ENCODE data around the gene SCNN1G. TPM values are rescaled to one million over a fixed set of nuclear protein-coding genes. Genes with fewer than 3 reads are reported as not detected.

SCNN1G gene
- total RNA-seq, 4 donors from 2014 or later, result under 0.01 to 0.62 (median 0.40) TPM; not detected in 1

- TF ChIP-seq POLR2A (IDR thresholded peaks at IDR 0.05) (no peak), CTCF (IDR thresholded peaks at IDR 0.05) (no peak)
- Histone ChIP-seq H3K36me3 (no peaks in the 10 kb centered on the region), H3K4me1 (no peaks in the 10 kb centered on the region), H3K27me3 (no peaks in the 10 kb centered on the region), H3K27ac (no peak overlapping the region), H3K9me3 (no peaks in the 10 kb centered on the region), H3K4me3 (no peak overlapping the region)
- DNase-seq, result no peak
- intact Hi-C loops (cut with DNase I; ENCODE audit: low total_unique reads), result no loop called here
Observed at GRCh38 chr16:23216658-23217246, 34.2 kb downstream of the SCNN1G start.

GRCh38 chr16:23217646-23218045, 35.1 kb downstream of the SCNN1G start:
- Histone ChIP-seq H3K4me3 (no peak overlapping the region), H3K4me1 (no peaks in the 10 kb centered on the region), H3K9me3 (no peaks in the 10 kb centered on the region), H3K27me3 (no peaks in the 10 kb centered on the region), H3K36me3 (no peaks in the 10 kb centered on the region), H3K27ac (no peak overlapping the region)
- intact Hi-C loops (cut with DNase I; ENCODE audit: low total_unique reads), result no loop called here
- DNase-seq, result no peak
- no peak for TF ChIP-seq CTCF (IDR thresholded peaks at IDR 0.05)
- no peak for TF ChIP-seq POLR2A (IDR thresholded peaks at IDR 0.05)

GRCh38 chr16:23222929-23223328, 40.4 kb downstream of the SCNN1G start:
- no peak overlapping the region for H3K27ac ChIP-seq
- no peaks in the 10 kb centered on the region for H3K36me3 ChIP-seq
- no peaks in the 10 kb centered on the region for H3K9me3 ChIP-seq
- no peaks in the 10 kb centered on the region for H3K27me3 ChIP-seq
- TF ChIP-seq POLR2A (IDR thresholded peaks at IDR 0.05) (no peak), CTCF (IDR thresholded peaks at IDR 0.05) (no peak)
- DNase-seq, result no peak
- no peaks in the 10 kb centered on the region for H3K4me1 ChIP-seq
- no peak overlapping the region for H3K4me3 ChIP-seq
- intact Hi-C loops (cut with DNase I; ENCODE audit: low total_unique reads), result no loop called here

- H3K4me3 ChIP-seq, result no peak overlapping the region
- no peaks in the 10 kb centered on the region for H3K9me3 ChIP-seq
- no peaks in the 10 kb centered on the region for H3K36me3 ChIP-seq
- H3K27ac ChIP-seq, result no peak overlapping the region
- no peak for TF ChIP-seq POLR2A (IDR thresholded peaks at IDR 0.05)
- TF ChIP-seq CTCF (IDR thresholded peaks at IDR 0.05), result no peak
- intact Hi-C loops (cut with DNase I; ENCODE audit: low total_unique reads), result no loop called here
- DNase-seq, result no peak
- H3K27me3 ChIP-seq, result no peaks in the 10 kb centered on the region
- no peaks in the 10 kb centered on the region for H3K4me1 ChIP-seq
Observed at GRCh38 chr16:23223368-23223767, 40.8 kb downstream of the SCNN1G start.

GRCh38 chr16:23225109-23225508, 42.6 kb downstream of the SCNN1G start:
- intact Hi-C loops (cut with DNase I; ENCODE audit: low total_unique reads), result no loop called here
- no peak for DNase-seq
- H3K4me3 ChIP-seq, result no peak overlapping the region
- no peak overlapping the region for H3K27ac ChIP-seq
- no peaks in the 10 kb centered on the region for H3K27me3 ChIP-seq
- H3K4me1 ChIP-seq, result no peaks in the 10 kb centered on the region
- no peaks in the 10 kb centered on the region for H3K36me3 ChIP-seq
- H3K9me3 ChIP-seq, result no peaks in the 10 kb centered on the region
- no peak for TF ChIP-seq POLR2A (IDR thresholded peaks at IDR 0.05)
- TF ChIP-seq CTCF (IDR thresholded peaks at IDR 0.05), result no peak
